DMS53 treated with DMSO at 0.1 percent for 48 hours (cell line): Measurements from ENCODE around the gene CSGALNACT2.

Source experiments
- DNase-seq: peaks from one replicate; lab custom pipeline; 2025; ENCODE audit not compliant: unreplicated experiment; lab: John Stamatoyannopoulos, UW

Gene CSGALNACT2

DNA sequence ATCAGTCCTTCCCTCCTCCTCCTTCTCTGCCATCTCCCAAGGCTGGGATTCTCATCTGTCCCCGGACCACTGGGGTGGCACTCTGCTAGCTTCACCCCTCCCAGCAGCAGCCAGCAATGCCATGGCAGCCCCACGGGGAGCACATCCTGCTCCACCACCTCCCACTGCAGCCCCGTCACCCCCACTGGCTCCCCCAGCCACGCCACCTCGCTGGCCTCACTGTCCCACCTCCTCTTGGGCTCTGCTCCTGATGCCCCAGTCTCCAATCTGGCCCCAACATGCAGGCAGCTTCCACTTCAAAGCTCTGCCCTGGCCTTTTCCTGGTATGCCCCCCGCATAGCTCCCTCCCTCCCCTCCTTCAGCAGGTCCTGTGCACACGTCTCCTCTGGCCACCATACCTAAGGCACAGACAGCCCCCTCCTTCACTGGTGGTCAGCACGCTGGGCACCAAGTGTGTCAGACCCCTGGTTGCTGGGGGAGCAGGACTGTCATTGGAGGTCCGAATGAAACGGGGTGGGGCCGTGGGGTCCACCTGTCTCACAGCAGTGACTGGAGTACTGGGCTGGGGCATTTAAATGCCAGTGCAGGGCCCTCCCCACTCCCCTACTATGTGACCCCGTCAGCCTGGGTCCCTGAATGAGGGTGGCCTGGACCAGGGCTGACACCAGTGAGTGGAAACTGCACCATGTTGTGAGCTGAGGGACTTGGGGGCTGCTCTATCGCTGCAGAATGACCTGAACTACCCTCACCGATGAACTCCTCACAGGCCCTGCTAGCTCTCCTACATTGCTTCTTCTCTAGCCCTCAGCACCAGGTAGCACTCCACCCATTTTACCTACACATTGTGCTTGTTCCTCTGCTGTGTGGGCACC, 89.9 kb downstream of the CSGALNACT2 start:
- DNase-seq, result no peak

DNA sequence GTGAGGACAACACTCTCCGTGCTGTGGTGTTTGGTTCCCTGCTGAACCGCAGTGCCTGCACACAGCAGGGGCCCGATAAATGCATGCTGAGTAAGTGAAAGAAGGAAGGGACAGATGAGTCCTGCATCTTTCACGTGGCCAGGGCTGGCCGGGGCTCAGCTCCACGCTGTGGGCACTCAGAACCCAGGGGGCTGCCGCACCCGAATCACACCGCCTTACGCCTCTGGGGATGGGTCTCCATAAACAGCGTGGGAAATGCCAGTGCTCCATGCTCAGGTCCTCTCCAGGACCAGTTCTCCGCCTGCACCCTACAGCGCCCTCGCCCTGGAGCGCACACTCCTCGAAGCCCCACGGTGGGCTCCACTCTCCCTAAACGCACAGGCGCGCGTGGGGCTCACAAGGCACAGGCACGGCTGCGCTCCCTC, 90.5 kb downstream of the CSGALNACT2 start:
- no peak for DNase-seq

DNA sequence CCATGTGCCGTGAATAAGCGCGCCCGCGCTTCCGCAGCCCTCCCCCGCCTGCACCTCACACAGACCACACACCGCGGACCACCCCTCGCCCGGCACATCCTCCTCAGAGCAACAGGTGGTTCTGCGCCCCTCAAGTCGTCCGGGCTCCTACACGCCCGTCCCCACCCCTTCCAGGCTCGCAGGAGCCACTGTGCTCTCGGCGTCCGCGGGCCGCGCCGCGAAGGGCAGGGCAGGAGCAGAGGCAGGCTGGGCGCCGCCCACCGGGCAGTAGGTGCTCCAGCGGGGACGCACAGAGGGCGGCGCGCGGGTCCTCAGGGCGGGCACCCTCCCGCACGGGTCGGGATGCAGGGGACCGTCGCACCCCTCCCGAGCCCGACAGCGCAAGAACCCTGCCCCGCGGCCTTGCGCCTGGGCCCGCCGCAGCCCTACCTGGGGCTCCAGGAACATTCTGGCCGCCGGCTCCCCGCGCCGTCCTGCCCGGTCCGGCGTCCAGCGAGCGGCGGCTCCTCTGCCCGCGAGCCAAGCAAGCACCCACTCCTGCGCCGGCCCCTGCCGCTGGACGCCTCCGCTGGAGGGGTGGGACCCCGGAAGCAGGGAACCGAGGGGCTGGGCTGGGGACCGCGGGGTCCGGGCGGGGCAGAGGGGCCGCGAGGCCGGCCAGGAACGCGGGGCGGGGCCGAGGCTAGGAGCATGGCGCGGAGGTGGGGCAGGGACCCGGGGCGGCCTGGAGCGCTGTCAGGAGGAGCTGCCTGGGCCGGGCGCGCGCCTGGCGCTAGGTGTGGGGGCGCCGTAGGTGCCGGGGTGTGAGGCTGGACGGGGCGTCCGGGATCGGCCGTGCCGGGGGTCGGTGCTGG, 91.2 kb downstream of the CSGALNACT2 start:
- peak; percentile 17 for DNase-seq

DNA sequence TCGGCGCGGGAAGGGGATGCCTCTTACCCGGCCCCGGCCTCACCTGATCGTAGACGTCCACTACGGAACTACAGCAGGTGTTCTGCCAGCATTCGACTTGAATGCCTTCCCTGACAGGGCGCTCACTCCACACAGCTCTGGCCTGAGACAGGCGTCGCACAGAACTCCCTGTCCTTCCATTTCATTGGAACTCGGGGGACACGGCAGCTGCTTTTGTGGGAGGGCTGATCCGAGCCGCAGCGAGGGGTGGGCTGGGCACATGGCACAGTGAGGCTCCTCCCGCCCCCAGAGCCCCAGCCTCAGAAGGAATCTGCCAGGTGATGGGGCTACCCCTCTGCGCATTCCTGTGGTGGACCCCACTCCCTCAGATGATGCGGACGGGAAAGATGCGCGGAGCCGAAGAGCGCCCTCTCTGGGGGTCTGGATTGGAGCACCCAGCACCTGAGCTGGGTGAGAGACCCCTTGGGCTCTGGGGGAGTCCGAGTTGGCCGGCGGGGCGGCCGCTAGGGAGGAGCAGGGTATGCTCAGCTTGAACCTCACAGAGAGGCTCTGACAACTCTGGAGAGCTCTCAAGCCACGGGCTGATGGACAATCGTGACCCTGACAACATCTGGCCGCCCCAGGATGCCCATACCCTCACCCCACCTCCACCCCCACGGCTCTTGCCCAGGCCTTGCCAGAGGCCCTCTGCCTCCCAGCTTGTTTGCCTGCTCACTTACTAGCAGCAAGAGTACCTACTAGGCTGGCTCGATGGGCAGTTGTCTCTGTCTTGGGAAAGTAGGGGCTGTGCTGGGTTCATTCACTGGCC, 92.1 kb downstream of the CSGALNACT2 start:
- no peak for DNase-seq

DNA sequence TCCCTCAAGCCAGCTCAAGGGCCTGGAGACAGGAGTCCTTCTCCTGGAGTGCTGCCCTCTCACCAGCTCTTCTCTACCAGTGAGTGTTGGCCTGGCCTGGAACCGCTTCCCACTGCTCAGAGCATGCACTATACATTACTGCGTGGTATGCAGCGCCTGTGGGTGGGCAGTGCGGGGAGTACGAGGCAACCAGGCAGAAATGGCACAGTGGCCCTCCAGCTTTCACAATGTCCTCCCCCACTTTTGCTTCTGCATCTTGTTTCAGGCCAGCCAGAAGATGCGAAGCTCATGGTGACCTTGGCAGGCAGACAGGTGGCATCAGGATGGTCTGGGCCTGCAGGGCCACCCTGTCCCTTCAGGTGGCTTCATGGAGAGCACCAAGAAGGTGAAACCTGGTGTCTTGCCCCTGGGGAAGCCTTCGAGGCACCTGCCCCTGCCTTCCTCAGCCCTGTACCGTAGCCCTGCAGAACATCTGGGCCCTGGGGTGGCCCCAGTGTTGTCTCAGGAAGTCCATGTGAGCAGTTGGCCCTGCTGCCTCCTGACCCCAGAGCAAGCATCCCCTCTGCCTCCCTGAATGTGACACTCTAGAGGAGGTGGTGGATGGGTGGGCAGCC, 92.8 kb downstream of the CSGALNACT2 start:
- DNase-seq, result no peak

DNA sequence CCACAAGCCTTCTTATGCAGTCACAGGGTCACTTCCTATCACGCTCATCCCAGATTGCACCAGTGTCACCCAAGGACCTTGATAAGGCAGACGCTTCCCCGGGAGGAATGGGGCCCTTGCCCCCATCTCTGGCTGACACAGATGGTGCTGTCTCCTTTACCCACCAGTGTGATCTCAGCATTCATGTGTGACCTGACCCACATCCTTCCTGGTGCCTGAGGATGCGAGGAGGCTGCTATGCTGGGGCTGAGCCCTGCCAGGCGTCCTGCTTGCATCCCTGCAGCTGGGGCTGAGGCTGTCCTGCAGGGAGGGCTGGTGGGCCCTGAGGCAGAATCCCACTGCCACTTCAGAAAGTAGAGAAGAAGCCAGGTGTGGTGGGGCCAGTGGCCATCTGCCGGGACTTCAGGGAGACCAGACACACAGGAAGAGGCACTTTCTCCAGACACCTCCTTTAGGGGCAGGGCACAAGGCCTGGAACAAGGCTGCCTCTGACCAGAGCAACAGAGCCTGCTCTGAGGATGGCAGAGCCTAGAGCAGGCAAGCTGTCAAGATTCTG, 93.4 kb downstream of the CSGALNACT2 start:
- no peak for DNase-seq

DNA sequence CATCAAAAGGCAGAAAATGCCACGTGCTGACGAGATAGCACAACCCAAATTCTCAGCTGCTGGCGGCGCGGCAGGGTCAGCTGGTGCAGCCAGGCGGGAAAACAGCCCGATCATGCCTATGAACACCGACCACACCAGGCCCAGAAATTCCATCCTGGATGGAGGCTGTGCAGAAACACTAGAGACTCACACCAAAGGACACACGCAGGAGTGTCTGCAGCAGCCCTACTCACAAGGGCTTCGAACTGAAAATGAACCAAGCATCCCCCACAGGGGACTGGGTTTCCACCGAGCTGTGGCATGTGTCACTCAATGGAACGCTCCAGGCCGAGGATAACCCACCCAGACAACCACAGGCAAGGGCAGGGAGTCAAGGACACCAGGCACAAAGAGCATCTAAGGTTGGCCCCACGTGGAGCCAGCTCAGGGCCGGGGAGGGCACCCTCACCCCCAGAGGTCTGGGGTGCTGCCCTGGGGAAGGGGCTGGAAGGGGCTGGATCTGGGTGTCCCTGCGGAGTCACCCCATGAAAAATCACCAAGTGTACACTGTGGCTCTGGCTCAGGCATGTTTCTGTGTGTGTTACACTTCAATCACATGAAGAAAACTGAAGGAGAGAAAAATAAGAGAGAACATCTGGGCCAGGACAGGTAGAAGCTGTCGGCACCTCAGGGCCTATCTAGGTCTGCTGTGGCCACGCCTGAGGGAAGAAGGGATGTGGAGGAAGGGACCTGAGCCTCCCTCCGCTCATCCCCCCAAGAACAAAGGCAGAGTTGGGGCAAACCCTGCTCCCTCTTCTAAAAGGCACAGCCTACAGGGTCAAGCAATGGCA, 95.6 kb downstream of the CSGALNACT2 start:
- no peak for DNase-seq

DNA sequence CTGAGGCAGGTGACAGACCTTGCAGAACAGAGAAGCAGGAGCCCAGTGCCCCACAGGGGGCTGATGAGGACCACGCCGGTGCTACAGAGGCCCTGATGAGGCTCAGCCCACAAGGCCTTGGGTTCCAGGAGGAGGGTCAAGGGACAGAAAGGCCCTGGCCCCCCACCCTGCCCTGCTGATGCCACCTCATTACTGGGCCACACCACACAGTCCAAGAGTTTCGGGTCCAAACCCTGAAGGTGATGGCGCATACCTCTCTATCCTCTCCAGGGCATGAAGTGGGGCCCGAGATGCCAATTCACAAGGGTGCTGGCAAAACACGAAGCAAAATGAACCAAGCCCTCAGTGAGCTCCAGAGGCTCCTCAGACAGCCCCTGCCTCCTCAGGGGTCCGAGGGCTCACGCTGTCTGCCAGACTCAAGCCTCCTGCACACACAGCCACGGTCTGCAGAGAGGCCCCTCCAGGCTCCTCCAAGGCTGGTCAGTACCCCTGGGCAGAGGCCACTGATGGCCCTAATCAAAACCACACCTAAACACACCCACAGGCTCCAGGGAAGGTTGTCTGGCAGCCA, 96.3 kb downstream of the CSGALNACT2 start:
- DNase-seq, result no peak
